IMR-90 (cell line): ENCODE data around the gene SLC25A12.

Source experiments
- CEBPB ChIP-seq: IDR thresholded peaks from 2 replicates; pipeline ENCODE4 v1.6.1; 2012; ENCODE audit warnings: low read depth, low read length, improper control_type of control experiment
- CHD1 ChIP-seq: IDR thresholded peaks from 2 replicates; pipeline ENCODE4 v1.6.1; 2012; ENCODE audit warnings: low read depth, low read length, improper control_type of control experiment
- MAFK ChIP-seq: IDR thresholded peaks from 2 replicates; pipeline ENCODE4 v1.6.1; 2012; ENCODE audit warnings: low read depth, low read length, improper control_type of control experiment
- MAZ ChIP-seq: IDR thresholded peaks from 2 replicates; pipeline ENCODE4 v1.6.1; 2012; ENCODE audit warnings: low read depth, mild to moderate bottlenecking, low read length, improper control_type of control experiment, moderate library complexity, borderline replicate concordance
- MXI1 ChIP-seq: IDR thresholded peaks from 2 replicates; pipeline ENCODE4 v1.6.1; 2012; ENCODE audit warnings: low read depth, mild to moderate bottlenecking, low read length, moderate library complexity, borderline replicate concordance
- NFE2L2 ChIP-seq: fragments of 150-350 bp; IDR thresholded peaks from 2 replicates; pipeline ENCODE4 v1.6.1; 2016; ENCODE audit warnings: low read depth, mild to moderate bottlenecking, low read length
- POLR2A ChIP-seq: IDR thresholded peaks from 2 replicates; pipeline ENCODE4 v1.6.1; 2012; ENCODE audit warnings: mild to moderate bottlenecking, low read depth, low read length
- RAD21 ChIP-seq: IDR thresholded peaks from 2 replicates; pipeline ENCODE4 v1.6.1; 2012; ENCODE audit warnings: low read length, improper control_type of control experiment
- RCOR1 ChIP-seq: IDR thresholded peaks from 2 replicates; pipeline ENCODE4 v1.6.1; 2012; ENCODE audit warnings: mild to moderate bottlenecking, low read length, improper control_type of control experiment; ENCODE audit not compliant: insufficient replicate concordance
- SMC3 ChIP-seq: fragments of 150-350 bp; IDR thresholded peaks from 2 replicates; pipeline ENCODE4 v1.6.1; 2016; ENCODE audit warnings: low read depth, mild to moderate bottlenecking, antibody characterized with exemption, low read length, moderate library complexity
- TF ChIP-seq, protein P1 (sequence below): conservative IDR thresholded peaks from 2 replicates; pipeline ENCODE4 v1.5.1; 2012; ENCODE audit warnings: mild to moderate bottlenecking, low read depth, low read length, improper control_type of control experiment

DNA sequence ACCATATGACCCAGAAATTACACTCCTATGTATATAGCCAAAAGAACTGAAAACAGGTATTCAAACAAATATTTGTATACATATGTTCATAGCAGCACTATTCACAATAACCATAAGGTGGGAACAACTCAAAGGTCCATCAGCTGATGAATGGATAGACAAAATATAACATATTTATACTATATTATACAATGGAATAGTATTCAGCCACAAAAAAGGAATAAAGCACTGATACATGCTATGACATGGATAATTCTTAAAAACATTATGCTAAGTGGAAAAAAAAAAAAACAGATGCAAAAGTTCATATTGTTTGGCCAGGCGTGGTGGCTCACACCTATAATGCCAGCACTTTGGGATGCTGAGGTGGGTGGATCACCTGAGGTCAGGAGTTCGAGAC, 52.0 kb downstream of the SLC25A12 start:
- TF ChIP-seq, protein P1, sequence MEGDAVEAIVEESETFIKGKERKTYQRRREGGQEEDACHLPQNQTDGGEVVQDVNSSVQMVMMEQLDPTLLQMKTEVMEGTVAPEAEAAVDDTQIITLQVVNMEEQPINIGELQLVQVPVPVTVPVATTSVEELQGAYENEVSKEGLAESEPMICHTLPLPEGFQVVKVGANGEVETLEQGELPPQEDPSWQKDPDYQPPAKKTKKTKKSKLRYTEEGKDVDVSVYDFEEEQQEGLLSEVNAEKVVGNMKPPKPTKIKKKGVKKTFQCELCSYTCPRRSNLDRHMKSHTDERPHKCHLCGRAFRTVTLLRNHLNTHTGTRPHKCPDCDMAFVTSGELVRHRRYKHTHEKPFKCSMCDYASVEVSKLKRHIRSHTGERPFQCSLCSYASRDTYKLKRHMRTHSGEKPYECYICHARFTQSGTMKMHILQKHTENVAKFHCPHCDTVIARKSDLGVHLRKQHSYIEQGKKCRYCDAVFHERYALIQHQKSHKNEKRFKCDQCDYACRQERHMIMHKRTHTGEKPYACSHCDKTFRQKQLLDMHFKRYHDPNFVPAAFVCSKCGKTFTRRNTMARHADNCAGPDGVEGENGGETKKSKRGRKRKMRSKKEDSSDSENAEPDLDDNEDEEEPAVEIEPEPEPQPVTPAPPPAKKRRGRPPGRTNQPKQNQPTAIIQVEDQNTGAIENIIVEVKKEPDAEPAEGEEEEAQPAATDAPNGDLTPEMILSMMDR: no peak
- TF ChIP-seq MXI1 (no peak), NFE2L2 (no peak), POLR2A (no peak), RAD21 (no peak), RCOR1 (no peak), MAFK (no peak), SMC3 (no peak), MAZ (no peak), CEBPB (no peak), CHD1 (no peak)
